Activated CD8-positive, alpha-beta T cell treated with anti-CD3 and anti-CD28 coated beads, Interleukin-2, amount 10 ng/mL, durations not matched to agents 7 days and 5 days (primary cell): ENCODE measurements around the gene ETNK2. TPM values are rescaled to one million over a fixed set of nuclear protein-coding genes. Genes with fewer than 3 reads are reported as not detected.

Source experiments
- ATAC-seq: fragments of 150-1000 bp; cut with Tn5 transposase; one replicate; pipeline ENCODE4 v1.10.0; 2021; ENCODE audit warnings: moderate library complexity
- CTCF ChIA-PET: fragments of 350-600 bp; sonication (Branson Sonifier 250); formaldehyde crosslinking; loops from one replicate; lab custom pipeline; 2021; ENCODE audit warnings: antibody characterized with exemption; lab: Charles Lee
- POLR2A ChIA-PET: fragments of 350-600 bp; sonication (Branson Sonifier 250); formaldehyde crosslinking; loops from one replicate; lab custom pipeline; 2021; ENCODE audit warnings: antibody characterized with exemption; lab: Charles Lee
- DNase-seq: peaks from one replicate; pipeline ENCODE4 v3.0.0-alpha.2; 2020
- H3K27ac Mint-ChIP-seq: one replicate; pipeline ENCODE4 v1.8.0; 2021; ENCODE audit warnings: mild to moderate bottlenecking, mixed read lengths
- H3K27me3 Mint-ChIP-seq: one replicate; pipeline ENCODE4 v1.8.0; 2021; ENCODE audit warnings: low read depth, mixed read lengths
- H3K36me3 Mint-ChIP-seq: one replicate; pipeline ENCODE4 v1.8.0; 2021; ENCODE audit warnings: low read depth, mixed read lengths
- H3K4me1 Mint-ChIP-seq: one replicate; pipeline ENCODE4 v1.8.0; 2021; ENCODE audit warnings: low read depth, mixed read lengths
- H3K4me3 Mint-ChIP-seq: one replicate; pipeline ENCODE4 v1.8.0; 2021; ENCODE audit warnings: mild to moderate bottlenecking, mixed read lengths
- H3K9me3 Mint-ChIP-seq: one replicate; pipeline ENCODE4 v1.8.0; 2022; ENCODE audit warnings: mixed read lengths; ENCODE audit not compliant: insufficient read depth
- total RNA-seq, 2 experiments: library from RNA; stranded (reverse); gene quantifications; one replicate each; pipeline ENCODE4 v1.2.3, GENCODE V29; 2021

The ETNK2 gene
- total RNA-seq, 2 experiments from 2014 or later: 0.11 TPM; not detected in 1

DNA sequence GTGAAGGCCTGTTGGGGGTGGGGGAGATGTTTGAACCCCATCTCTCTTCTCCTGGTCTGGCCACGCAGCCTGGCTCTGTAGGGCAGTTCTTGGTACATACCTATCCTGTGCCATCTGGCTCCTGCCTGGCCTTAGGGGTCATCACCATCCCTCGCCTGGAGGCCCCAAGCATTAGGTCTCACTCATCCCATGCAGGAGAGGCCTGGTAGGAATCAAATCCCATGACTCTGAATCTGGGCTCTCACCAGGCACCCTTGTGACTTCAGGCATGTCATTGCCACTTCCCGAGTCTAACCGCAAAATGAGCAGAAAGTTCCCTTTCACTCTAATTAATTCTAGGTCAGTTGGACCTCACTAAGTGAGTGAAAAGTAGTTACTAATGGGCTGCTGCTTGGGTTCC lies 37.2 kb downstream of the ETNK2 start:
- H3K36me3 Mint-ChIP-seq: no peaks in the 10 kb centered on the region
- CTCF ChIA-PET: interaction anchor here (1.3 kb wide), 1 partner anchor 14 kb away, joined by 5 read pairs; no protein-coding TSS in a partner anchor
- no peak for ATAC-seq

DNA sequence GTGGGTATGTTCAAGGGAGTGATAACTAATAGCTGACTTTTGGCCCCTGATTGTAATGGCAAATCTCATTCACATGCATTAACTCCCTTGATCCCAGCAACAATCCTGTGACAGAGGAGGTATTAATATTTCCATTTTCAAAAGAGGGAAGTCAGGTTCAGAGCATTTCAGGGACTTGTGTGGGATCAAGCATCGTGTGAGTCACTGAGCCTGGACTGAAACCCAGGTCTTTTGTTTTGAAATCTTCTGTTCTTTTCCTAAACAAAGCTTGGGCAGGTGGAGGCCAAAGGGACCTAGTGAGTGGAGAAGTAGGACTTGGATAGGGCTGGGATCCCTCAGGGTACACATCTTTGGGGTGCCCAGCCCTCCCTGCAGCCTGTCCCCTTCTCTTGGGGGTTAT lies 37.9 kb downstream of the ETNK2 start:
- Mint-ChIP-seq H3K4me3 (no peak overlapping the region), H3K9me3 (no peaks in the 10 kb centered on the region), H3K27ac (no peak overlapping the region), H3K36me3 (no peaks in the 10 kb centered on the region), H3K4me1 (no peaks in the 10 kb centered on the region), H3K27me3 (no peaks in the 10 kb centered on the region)
- ChIA-PET POLR2A (interaction anchor here (0.6 kb wide), 1 partner anchor 22 kb away, joined by 4 read pairs; no protein-coding TSS in a partner anchor), CTCF (interaction anchor here (1.3 kb wide), 1 partner anchor 15 kb away, joined by 5 read pairs; no protein-coding TSS in a partner anchor)
- ATAC-seq: no peak
- no peak for DNase-seq

More for the DNA sequence above, 37.2 kb downstream of the ETNK2 start:
- DNase-seq: no peak
- Mint-ChIP-seq H3K27me3 (no peaks in the 10 kb centered on the region), H3K4me1 (no peaks in the 10 kb centered on the region), H3K9me3 (no peaks in the 10 kb centered on the region), H3K27ac (no peak overlapping the region), H3K4me3 (no peak overlapping the region)
- POLR2A ChIA-PET: no interaction called here

DNA sequence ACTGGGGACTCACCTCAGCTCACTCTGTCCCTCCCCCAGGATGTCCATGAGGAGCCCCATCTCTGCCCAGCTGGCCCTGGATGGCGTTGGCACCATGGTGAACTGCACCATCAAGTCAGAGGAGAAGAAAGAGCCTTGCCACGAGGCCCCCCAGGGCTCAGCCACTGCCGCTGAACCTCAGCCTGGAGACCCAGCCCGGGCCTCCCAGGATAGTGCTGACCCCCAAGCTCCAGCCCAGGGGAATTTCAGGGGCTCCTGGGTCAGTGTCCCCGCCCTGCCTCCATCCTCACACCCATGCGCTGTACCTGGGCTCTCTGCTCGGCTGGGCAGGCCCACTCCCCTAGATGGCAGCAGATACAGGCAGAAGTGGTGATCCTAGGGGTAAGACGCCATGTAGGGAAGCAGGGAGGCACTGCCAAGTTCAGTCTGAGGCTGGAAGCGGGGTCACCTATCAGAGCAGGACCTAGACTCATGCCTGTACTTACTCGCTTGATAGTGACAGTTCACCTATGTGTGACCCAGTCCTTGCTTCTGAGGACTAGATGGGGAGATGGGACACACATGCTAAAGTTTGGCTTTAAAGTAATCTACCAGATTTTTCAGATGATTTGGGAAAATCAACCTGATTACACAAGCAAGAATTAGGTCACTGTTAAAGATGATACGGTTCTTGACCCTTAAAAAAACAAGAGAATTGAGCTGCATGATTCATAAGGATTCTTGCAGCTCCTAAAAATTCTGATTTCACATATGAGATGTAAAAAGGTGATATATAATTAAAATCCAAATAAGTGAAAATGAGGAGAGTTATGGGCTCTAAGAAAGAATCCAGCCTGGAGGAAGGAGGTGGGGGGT lies 38.7 kb downstream of the ETNK2 start:
- ChIA-PET POLR2A (interaction anchor here (0.6 kb wide), 1 partner anchor 23 kb away, joined by 4 read pairs; no protein-coding TSS in a partner anchor), CTCF (interaction anchor here (1.3 kb wide), 2 partner anchors 16 kb away, joined by 5 to 6 read pairs; no protein-coding TSS in a partner anchor)
- H3K4me1 Mint-ChIP-seq: no peaks in the 10 kb centered on the region
- H3K27ac Mint-ChIP-seq: no peak overlapping the region
- no peaks in the 10 kb centered on the region for H3K9me3 Mint-ChIP-seq
- DNase-seq (no peak), ATAC-seq (no peak)
- no peaks in the 10 kb centered on the region for H3K36me3 Mint-ChIP-seq
- H3K4me3 Mint-ChIP-seq: no peak overlapping the region
- no peaks in the 10 kb centered on the region for H3K27me3 Mint-ChIP-seq

DNA sequence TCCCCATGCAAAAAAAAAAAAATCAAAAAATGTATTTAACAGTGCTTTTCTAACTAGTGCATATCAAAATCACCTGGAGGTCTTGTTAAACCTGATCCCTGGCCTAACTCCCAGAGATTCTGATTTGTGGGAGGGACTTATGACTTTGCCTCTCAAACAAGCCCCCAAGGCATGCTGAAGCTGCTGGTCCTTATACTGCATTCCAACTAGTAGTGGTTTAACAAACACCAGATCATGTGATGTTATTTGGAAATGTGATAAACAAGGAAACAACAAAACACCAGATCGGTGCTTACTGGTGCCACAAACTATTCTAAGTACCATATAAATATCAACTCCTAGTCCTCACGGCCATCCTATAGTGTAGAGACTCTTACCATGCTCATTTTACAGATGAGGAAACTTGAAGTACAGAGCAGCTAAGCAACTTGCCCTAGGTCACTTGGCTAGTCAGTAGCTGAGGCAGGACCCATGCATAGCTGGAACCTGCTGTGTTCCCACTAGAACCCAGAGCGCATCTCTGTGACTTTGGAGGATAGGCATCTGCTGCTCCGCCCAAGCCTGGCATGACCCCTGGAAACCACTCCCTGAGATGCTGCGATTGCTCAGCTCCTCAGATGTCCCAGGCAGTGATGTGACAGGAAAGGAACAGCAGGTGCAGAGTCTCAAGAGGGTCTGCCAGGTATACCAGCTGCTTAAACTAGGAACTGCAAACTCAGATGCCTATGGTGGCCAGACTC lies 40.8 kb downstream of the ETNK2 start:
- POLR2A ChIA-PET: interaction anchor here (0.9 kb wide), 1 partner anchor 346 kb away, joined by 3 read pairs; the partner anchor contains the start of gene LAX1

DNA sequence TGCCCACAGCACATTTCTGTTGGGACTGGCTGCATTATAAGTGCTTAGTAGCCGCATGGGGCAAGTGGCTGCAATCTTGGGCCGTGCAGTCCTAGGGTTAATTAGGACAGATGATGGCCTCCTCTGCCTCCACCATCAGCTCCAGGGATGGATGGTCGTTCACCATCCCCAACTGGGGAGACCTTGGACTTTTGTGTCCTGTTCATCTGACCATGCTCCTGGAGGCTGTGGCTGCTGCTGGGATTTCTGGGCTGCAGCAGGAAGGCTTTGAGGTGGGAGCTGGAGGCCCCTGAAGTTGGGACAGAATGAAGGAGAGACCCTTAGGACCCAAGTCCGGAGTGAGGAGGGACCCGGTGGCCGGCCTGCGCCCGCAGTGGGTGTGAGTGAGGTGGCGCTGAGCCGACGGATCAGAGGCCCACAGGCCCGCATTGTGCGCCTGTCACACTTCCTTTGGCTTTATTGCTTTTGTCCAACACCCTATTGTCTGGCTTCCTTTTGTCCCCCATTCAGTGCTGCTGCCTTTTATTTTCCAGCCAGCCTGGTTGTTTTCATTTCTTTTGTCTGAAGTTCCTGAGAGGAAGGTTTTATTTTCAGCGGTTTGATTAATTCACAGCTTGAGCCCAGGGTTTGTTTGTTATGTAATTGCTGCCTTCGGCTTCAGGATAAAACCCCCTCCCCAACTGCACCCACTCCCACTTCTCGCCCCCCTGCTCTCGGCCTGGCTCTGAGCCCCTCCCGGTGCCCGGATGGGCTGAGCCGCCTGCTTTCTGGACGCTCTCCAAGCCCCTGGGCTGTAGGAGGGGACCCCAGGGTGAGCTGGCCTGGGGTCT lies 43.3 kb downstream of the ETNK2 start:
- ATAC-seq: no peak
- Mint-ChIP-seq H3K27me3 (no peaks in the 10 kb centered on the region), H3K36me3 (peaks cover 3% of the 10 kb centered on the region), H3K27ac (no peak overlapping the region), H3K4me1 (peaks cover 25% of the 10 kb centered on the region), H3K4me3 (no peak overlapping the region), H3K9me3 (no peaks in the 10 kb centered on the region)
- POLR2A ChIA-PET: no interaction called here
- CTCF ChIA-PET: no interaction called here
- no peak for DNase-seq

More for the DNA sequence above, 40.8 kb downstream of the ETNK2 start:
- H3K9me3 Mint-ChIP-seq: no peaks in the 10 kb centered on the region
- DNase-seq (no peak), ATAC-seq (no peak)
- CTCF ChIA-PET: interaction anchor here (2.1 kb wide), 1 partner anchor 18 kb away, joined by 5 read pairs; no protein-coding TSS in a partner anchor
- H3K4me1 Mint-ChIP-seq: peaks cover 1% of the 10 kb centered on the region
- H3K27me3 Mint-ChIP-seq: no peaks in the 10 kb centered on the region
- no peak overlapping the region for H3K27ac Mint-ChIP-seq
- H3K4me3 Mint-ChIP-seq: no peak overlapping the region
- H3K36me3 Mint-ChIP-seq: no peaks in the 10 kb centered on the region

DNA sequence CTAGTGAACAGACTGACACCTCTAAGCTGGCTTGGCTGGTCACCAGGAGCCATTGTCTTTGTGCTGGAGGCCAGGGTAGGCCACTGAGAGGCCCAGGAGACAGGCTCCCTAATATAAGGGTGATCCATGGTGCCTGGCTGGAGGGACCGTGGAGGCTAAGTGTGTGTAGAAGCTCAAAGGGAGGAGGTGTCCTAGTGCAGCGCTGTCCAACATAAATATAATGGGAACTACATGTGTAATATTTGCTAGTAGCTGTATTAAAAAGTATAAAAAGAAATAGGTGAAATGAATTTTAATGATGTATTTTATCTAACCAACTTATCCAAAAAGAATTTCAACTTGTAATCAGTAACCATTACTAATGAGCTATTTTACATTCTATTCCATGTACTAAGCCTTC lies 44.0 kb downstream of the ETNK2 start:
- ATAC-seq: no peak
- no peaks in the 10 kb centered on the region for H3K9me3 Mint-ChIP-seq
- DNase-seq: no peak
- H3K4me1 Mint-ChIP-seq: peaks cover 31% of the 10 kb centered on the region
- H3K27me3 Mint-ChIP-seq: no peaks in the 10 kb centered on the region
- H3K27ac Mint-ChIP-seq: no peak overlapping the region
- H3K4me3 Mint-ChIP-seq: no peak overlapping the region
- ChIA-PET CTCF (no interaction called here), POLR2A (no interaction called here)
- peaks cover 3% of the 10 kb centered on the region for H3K36me3 Mint-ChIP-seq

DNA sequence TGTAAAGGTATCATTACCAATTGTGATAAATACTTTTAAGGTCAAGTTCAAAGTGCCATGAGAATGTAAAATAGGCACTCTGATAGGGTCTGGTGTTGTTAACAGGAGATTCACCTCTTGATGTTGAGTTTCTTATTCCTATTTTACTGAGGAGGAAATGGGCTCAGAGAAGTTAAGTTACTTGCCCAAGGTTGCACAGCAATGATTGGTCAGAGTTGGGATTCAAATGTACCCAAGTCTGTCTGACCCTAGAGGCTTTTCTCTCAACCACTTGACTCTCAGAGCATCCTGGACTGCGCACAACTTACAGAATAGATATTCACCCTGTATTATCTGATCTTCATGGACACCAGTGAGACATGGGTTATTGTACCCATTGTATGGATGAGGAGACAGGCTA lies 45.0 kb downstream of the ETNK2 start:
- Mint-ChIP-seq H3K27me3 (no peaks in the 10 kb centered on the region), H3K36me3 (peaks cover 3% of the 10 kb centered on the region), H3K4me1 (peaks cover 42% of the 10 kb centered on the region), H3K27ac (no peak overlapping the region), H3K9me3 (no peaks in the 10 kb centered on the region), H3K4me3 (no peak overlapping the region)
- CTCF ChIA-PET: no interaction called here
- DNase-seq: no peak
- no peak for ATAC-seq
- POLR2A ChIA-PET: no interaction called here

DNA sequence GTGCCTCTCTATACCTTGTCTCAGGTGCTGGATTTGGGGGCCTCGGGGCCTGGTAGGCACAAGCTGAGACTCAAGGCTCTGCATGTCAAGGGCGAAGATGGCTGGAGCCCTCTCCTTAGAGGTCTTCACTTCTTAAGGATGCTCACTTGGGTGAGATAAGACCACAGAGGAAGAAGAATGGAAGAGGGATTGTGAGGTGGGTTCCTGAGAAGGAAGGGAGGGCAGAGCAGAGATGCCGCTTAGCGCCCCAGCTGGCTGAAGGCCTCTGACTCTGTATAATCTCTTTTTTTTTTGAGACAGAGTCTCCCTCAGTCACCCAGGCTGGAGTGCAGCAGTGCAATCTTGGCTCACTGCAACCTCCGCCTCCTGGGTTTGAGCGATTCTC lies 46.7 kb downstream of the ETNK2 start:
- ChIA-PET CTCF (no interaction called here), POLR2A (no interaction called here)
- Mint-ChIP-seq H3K27me3 (peaks cover 3% of the 10 kb centered on the region), H3K4me1 (peaks cover 44% of the 10 kb centered on the region), H3K27ac (peak overlapping the region; percentile 91), H3K36me3 (peaks cover 3% of the 10 kb centered on the region), H3K4me3 (peak overlapping the region; percentile 16), H3K9me3 (no peaks in the 10 kb centered on the region)
- no peak for DNase-seq
- ATAC-seq: no peak

DNA sequence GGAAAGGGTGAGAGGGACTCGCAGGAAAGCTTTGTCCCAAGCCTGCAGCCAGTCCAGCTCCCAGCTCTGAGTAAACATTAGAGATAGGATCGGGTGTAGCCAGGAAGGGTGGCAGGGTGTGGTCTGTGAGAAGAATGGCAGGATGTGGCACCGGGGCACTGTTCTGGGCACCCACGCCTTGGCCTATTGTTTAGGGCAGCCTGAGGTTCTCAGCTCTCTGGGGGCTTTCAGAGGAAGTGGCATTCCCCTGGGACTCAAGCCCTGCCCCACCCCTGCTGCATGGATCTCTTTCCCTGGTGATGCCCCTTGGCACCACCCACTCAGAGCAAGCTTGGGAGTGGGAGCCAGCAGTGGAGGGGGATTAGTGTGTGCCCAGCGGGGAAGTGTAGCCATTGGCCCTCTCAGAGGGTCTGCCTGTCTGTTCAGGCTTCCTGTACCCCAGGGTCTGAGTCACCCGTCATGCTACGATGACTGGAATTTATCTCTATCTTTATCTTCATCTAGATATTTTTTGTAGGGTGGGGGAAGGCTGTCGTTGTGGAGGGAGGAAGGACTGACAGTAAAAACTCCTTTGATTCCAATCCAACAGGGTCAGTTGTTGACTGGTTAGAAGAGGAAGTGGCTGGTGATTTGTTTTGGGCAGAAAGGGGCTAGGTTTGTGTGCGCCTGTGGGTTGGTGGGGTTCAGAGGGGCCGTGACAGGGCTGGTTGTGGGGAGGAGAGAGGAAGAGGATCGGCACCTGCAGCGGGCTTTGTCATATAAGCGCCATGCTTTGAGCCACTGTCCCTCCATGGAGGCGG lies 47.3 kb downstream of the ETNK2 start:
- H3K36me3 Mint-ChIP-seq: peaks cover 3% of the 10 kb centered on the region
- peak; percentile 38 for DNase-seq
- peaks cover 44% of the 10 kb centered on the region for H3K4me1 Mint-ChIP-seq
- peak overlapping the region; percentile 91 for H3K27ac Mint-ChIP-seq
- ChIA-PET CTCF (interaction anchor here (1.0 kb wide), 2 partner anchors 24 to 600 kb away, joined by 3 read pairs; no protein-coding TSS in a partner anchor), POLR2A (interaction anchor here (0.6 kb wide), 1 partner anchor 399 kb away, joined by 3 read pairs; no protein-coding TSS in a partner anchor)
- ATAC-seq: peak; percentile 36
- H3K4me3 Mint-ChIP-seq: peak overlapping the region; percentile 16
- H3K27me3 Mint-ChIP-seq: peaks cover 3% of the 10 kb centered on the region
- no peaks in the 10 kb centered on the region for H3K9me3 Mint-ChIP-seq

DNA sequence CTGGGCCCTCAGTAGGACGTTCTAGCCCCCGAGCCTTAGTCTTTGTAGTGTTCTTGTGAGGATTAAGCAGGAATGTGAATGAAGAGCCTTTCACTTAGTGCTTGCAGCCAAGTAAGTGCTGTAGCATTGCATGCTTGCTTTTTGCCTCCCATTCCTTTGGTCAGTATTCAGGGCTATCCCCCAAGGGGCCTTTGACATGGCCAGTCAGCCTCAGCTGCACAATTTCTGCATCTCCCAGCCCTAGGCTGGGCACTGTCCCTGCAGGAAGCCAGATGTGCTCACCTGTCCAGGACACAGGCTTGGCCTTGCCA lies 48.5 kb downstream of the ETNK2 start:
- ATAC-seq (no peak), DNase-seq (no peak)
- no peak overlapping the region for H3K4me3 Mint-ChIP-seq
- POLR2A ChIA-PET: no interaction called here
- H3K36me3 Mint-ChIP-seq: peaks cover 3% of the 10 kb centered on the region
- H3K27ac Mint-ChIP-seq: peak overlapping the region; percentile 60
- CTCF ChIA-PET: interaction anchor here (1.7 kb wide), 1 partner anchor 26 kb away, joined by 6 read pairs; no protein-coding TSS in a partner anchor
- peaks cover 44% of the 10 kb centered on the region for H3K4me1 Mint-ChIP-seq
- H3K9me3 Mint-ChIP-seq: no peaks in the 10 kb centered on the region
- H3K27me3 Mint-ChIP-seq: peaks cover 3% of the 10 kb centered on the region
